Measurements from ENCODE around the gene WRAP53.

Gene WRAP53

GRCh38 chr17:7709031-7709430, 20.8 kb downstream of the WRAP53 start:
- Histone ChIP-seq H4K12ac (ENCODE audit: low read depth, low read length) (no peak overlapping the region), H3K27ac (ENCODE audit: low read depth, low read length) (no peak overlapping the region), H3K18ac (ENCODE audit: low read length) (no peak overlapping the region), H4K91ac (ENCODE audit: low read depth, low read length) (no peak overlapping the region), H3K14ac (ENCODE audit: low read length) (no peak overlapping the region), H3K9me3 (ENCODE audit: insufficient read depth, low read depth, low read length) (peaks cover 2% of the 10 kb centered on the region), H3K27me3 (ENCODE audit: insufficient read depth, low read length) (peaks cover 4% of the 10 kb centered on the region), H3K79me1 (ENCODE audit: low read length) (no peaks in the 10 kb centered on the region), H3K79me2 (ENCODE audit: control insufficient read depth, insufficient read depth, low read length, poor library complexity) (no peaks in the 10 kb centered on the region), H2BK5ac (ENCODE audit: low read depth, low read length, poor library complexity) (no peak overlapping the region), H3K4me3 (ENCODE audit: low read depth, low read length) (no peak overlapping the region), H4K8ac (ENCODE audit: low read depth, low read length) (no peak overlapping the region), H3K4me1 (ENCODE audit: control insufficient read depth in 1 of 2, insufficient read depth in 2 of 2, low read length in 2 of 2) (peaks cover 19 to 22% of the 10 kb centered on the region in 2 experiments), H2AFZ (ENCODE audit: insufficient read depth, low read length, poor library complexity) (no peak overlapping the region), H3K9ac (ENCODE audit: low read length) (no peak overlapping the region), H2AK5ac (ENCODE audit: low read length) (no peak overlapping the region), H2BK120ac (ENCODE audit: insufficient read depth, low read length, poor library complexity) (no peak overlapping the region), H3K23ac (ENCODE audit: low read length) (no peak overlapping the region), H3K4ac (ENCODE audit: low read depth, low read length) (no peak overlapping the region), H2BK12ac (ENCODE audit: low read length) (no peak overlapping the region), H3K36me3 (ENCODE audit: control insufficient read depth in 1 of 2, insufficient read depth in 2 of 2, low read length in 2 of 2) (no peaks in the 10 kb centered on the region), H3K4me2 (ENCODE audit: low read length) (no peak overlapping the region)
- no CpG with 5 or more reads among the region's 11 CpGs for WGBS (ENCODE audit: extremely low coverage, insufficient coverage, insufficient read length)
- DNase-seq, result no peak

GRCh38 chr17:7710301-7710700, 22.0 kb downstream of the WRAP53 start:
- H3K36me3 ChIP-seq (ENCODE audit: control insufficient read depth in 1 of 2, insufficient read depth in 2 of 2, low read length in 2 of 2), result no peaks in the 10 kb centered on the region
- H2AK5ac ChIP-seq (ENCODE audit: low read length), result no peak overlapping the region
- no peak overlapping the region for H2BK12ac ChIP-seq (ENCODE audit: low read length)
- no peak overlapping the region for H3K23ac ChIP-seq (ENCODE audit: low read length)
- H3K79me1 ChIP-seq (ENCODE audit: low read length), result no peaks in the 10 kb centered on the region
- no peak overlapping the region for H3K4me2 ChIP-seq (ENCODE audit: low read length)
- H4K12ac ChIP-seq (ENCODE audit: low read depth, low read length), result no peak overlapping the region
- DNase-seq, result no peak
- H3K9me3 ChIP-seq (ENCODE audit: insufficient read depth, low read depth, low read length), result peaks cover 2% of the 10 kb centered on the region
- H2AFZ ChIP-seq (ENCODE audit: insufficient read depth, low read length, poor library complexity), result no peak overlapping the region
- H3K4me1 ChIP-seq (ENCODE audit: control insufficient read depth in 1 of 2, insufficient read depth in 2 of 2, low read length in 2 of 2), result peaks cover 10 to 12% of the 10 kb centered on the region in 2 experiments
- no peaks in the 10 kb centered on the region for H3K79me2 ChIP-seq (ENCODE audit: control insufficient read depth, insufficient read depth, low read length, poor library complexity)
- WGBS (ENCODE audit: extremely low coverage, insufficient coverage, insufficient read length), result no CpG with 5 or more reads among the region's 7 CpGs
- no peak overlapping the region for H3K9ac ChIP-seq (ENCODE audit: low read length)
- H4K8ac ChIP-seq (ENCODE audit: low read depth, low read length), result no peak overlapping the region
- H3K27ac ChIP-seq (ENCODE audit: low read depth, low read length), result no peak overlapping the region
- H3K4ac ChIP-seq (ENCODE audit: low read depth, low read length), result no peak overlapping the region
- H3K4me3 ChIP-seq (ENCODE audit: low read depth, low read length), result no peak overlapping the region
- no peak overlapping the region for H2BK120ac ChIP-seq (ENCODE audit: insufficient read depth, low read length, poor library complexity)
- H4K91ac ChIP-seq (ENCODE audit: low read depth, low read length), result no peak overlapping the region
- H3K18ac ChIP-seq (ENCODE audit: low read length), result no peak overlapping the region
- H3K27me3 ChIP-seq (ENCODE audit: insufficient read depth, low read length), result peaks cover 4% of the 10 kb centered on the region
- H2BK5ac ChIP-seq (ENCODE audit: low read depth, low read length, poor library complexity), result no peak overlapping the region
- H3K14ac ChIP-seq (ENCODE audit: low read length), result no peak overlapping the region

DNA sequence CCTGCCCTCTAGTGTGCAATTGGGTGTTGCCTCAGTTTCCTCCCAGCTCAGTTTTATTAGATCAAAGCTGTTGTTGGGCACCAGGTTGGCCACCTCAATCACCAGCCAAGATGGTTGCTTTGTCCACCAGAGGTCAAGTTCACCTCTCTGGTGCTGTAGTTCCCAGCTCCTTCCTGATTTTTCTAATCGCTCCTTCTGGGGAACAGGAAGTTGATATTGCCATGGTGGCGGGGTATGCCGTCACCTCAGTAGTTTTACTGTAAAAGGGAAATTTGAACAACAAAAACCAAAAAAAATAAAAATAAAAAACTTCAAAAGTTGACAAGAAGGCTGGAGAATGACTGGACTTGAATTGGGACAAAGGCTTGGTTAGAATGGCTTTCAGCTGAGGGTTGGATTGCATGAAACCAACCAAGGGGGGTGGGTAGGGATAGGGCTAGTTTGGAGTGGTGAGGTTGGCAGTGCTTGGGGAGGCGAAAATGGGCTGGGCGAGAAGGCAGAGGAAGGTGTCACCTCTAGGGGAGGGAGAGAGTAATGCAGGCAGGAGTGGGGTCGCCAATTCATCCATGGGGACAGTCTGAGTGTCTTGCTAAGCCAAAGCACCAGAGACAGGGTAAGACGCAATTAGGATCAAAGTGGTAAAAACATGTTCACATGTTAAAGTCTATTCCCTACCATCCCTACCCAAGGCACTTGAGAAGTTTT, 22.9 kb downstream of the WRAP53 start:
- Histone ChIP-seq H3K18ac (ENCODE audit: low read length) (no peak overlapping the region), H4K12ac (ENCODE audit: low read depth, low read length) (no peak overlapping the region), H3K27ac (ENCODE audit: low read depth, low read length) (no peak overlapping the region), H4K91ac (ENCODE audit: low read depth, low read length) (no peak overlapping the region), H3K79me2 (ENCODE audit: control insufficient read depth, insufficient read depth, low read length, poor library complexity) (no peaks in the 10 kb centered on the region), H2AK5ac (ENCODE audit: low read length) (no peak overlapping the region), H3K79me1 (ENCODE audit: low read length) (no peaks in the 10 kb centered on the region), H4K8ac (ENCODE audit: low read depth, low read length) (no peak overlapping the region), H2BK120ac (ENCODE audit: insufficient read depth, low read length, poor library complexity) (no peak overlapping the region), H3K9ac (ENCODE audit: low read length) (no peak overlapping the region), H3K4ac (ENCODE audit: low read depth, low read length) (no peak overlapping the region), H2BK5ac (ENCODE audit: low read depth, low read length, poor library complexity) (no peak overlapping the region), H3K4me1 (ENCODE audit: control insufficient read depth in 1 of 2, insufficient read depth in 2 of 2, low read length in 2 of 2) (peaks cover under 1 to 3% of the 10 kb centered on the region in 2 experiments), H2AFZ (ENCODE audit: insufficient read depth, low read length, poor library complexity) (no peak overlapping the region), H3K14ac (ENCODE audit: low read length) (no peak overlapping the region), H3K9me3 (ENCODE audit: insufficient read depth, low read depth, low read length) (peaks cover 2% of the 10 kb centered on the region), H3K23ac (ENCODE audit: low read length) (no peak overlapping the region), H3K27me3 (ENCODE audit: insufficient read depth, low read length) (no peaks in the 10 kb centered on the region), H2BK12ac (ENCODE audit: low read length) (no peak overlapping the region), H3K36me3 (ENCODE audit: control insufficient read depth in 1 of 2, insufficient read depth in 2 of 2, low read length in 2 of 2) (no peaks in the 10 kb centered on the region), H3K4me2 (ENCODE audit: low read length) (no peak overlapping the region), H3K4me3 (ENCODE audit: low read depth, low read length) (no peak overlapping the region)
- no peak for DNase-seq
- WGBS (ENCODE audit: extremely low coverage, insufficient coverage, insufficient read length), result no CpG with 5 or more reads among the region's 7 CpGs

DNA sequence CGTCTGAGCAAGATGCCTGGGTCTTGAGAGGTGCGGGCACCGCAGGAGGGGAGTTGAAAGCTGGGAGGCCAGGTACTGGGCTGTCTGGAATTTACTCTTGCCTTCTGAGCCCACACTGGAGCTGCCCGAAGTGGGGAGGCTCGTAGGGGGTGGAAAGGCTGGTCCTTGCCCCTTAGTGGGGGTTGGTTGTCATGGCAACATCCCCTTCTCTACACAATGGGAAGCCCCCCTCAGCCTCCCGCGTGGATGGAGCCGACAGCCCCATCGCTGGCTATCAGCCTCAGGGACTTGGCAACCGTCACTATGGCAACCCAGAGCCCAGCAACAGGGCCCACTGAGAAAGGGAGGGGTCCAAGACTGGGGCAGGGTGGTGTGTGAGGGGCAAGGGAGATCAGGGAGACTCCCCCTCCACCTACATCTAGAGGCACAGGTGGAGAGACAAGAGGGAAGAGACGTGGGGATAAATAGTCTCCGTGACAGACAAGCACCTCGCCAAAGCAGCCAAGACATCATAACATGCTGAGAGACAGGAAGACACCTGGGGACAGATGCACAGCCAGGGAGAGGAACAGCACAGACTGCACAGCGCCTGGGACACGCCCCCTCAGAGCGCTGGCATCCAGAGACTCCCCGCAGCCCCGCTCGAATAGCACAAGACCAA, 24.0 kb downstream of the WRAP53 start:
- Histone ChIP-seq H4K8ac (ENCODE audit: low read depth, low read length) (no peak overlapping the region), H4K91ac (ENCODE audit: low read depth, low read length) (no peak overlapping the region), H3K4me2 (ENCODE audit: low read length) (no peak overlapping the region), H3K79me2 (ENCODE audit: control insufficient read depth, insufficient read depth, low read length, poor library complexity) (peaks cover under 1% of the 10 kb centered on the region), H2AK5ac (ENCODE audit: low read length) (no peak overlapping the region), H3K27me3 (ENCODE audit: insufficient read depth, low read length) (no peaks in the 10 kb centered on the region), H3K14ac (ENCODE audit: low read length) (no peak overlapping the region), H3K4me3 (ENCODE audit: low read depth, low read length) (no peak overlapping the region), H2BK12ac (ENCODE audit: low read length) (no peak overlapping the region), H4K12ac (ENCODE audit: low read depth, low read length) (no peak overlapping the region), H2BK5ac (ENCODE audit: low read depth, low read length, poor library complexity) (no peak overlapping the region), H2AFZ (ENCODE audit: insufficient read depth, low read length, poor library complexity) (no peak overlapping the region), H2BK120ac (ENCODE audit: insufficient read depth, low read length, poor library complexity) (no peak overlapping the region), H3K27ac (ENCODE audit: low read depth, low read length) (no peak overlapping the region), H3K79me1 (ENCODE audit: low read length) (peaks cover 5% of the 10 kb centered on the region), H3K4me1 (ENCODE audit: control insufficient read depth in 1 of 2, insufficient read depth in 2 of 2, low read length in 2 of 2) (peaks cover 4 to 6% of the 10 kb centered on the region in 2 experiments), H3K9me3 (ENCODE audit: insufficient read depth, low read depth, low read length) (peaks cover 2% of the 10 kb centered on the region), H3K4ac (ENCODE audit: low read depth, low read length) (no peak overlapping the region), H3K36me3 (ENCODE audit: control insufficient read depth in 1 of 2, insufficient read depth in 2 of 2, low read length in 2 of 2) (no peaks in the 10 kb centered on the region), H3K9ac (ENCODE audit: low read length) (no peak overlapping the region), H3K18ac (ENCODE audit: low read length) (no peak overlapping the region), H3K23ac (ENCODE audit: low read length) (no peak overlapping the region)
- no CpG with 5 or more reads among the region's 19 CpGs for WGBS (ENCODE audit: extremely low coverage, insufficient coverage, insufficient read length)
- DNase-seq, result peak in 1 of 2 donors; percentile 14
